NK-92 (cell line): ENCODE results near the gene TBX3.

Experiments
- DNase-seq: peaks from one replicate; lab custom pipeline; 2025; ENCODE audit not compliant: unreplicated experiment; lab: John Stamatoyannopoulos, UW

The TBX3 gene

DNA sequence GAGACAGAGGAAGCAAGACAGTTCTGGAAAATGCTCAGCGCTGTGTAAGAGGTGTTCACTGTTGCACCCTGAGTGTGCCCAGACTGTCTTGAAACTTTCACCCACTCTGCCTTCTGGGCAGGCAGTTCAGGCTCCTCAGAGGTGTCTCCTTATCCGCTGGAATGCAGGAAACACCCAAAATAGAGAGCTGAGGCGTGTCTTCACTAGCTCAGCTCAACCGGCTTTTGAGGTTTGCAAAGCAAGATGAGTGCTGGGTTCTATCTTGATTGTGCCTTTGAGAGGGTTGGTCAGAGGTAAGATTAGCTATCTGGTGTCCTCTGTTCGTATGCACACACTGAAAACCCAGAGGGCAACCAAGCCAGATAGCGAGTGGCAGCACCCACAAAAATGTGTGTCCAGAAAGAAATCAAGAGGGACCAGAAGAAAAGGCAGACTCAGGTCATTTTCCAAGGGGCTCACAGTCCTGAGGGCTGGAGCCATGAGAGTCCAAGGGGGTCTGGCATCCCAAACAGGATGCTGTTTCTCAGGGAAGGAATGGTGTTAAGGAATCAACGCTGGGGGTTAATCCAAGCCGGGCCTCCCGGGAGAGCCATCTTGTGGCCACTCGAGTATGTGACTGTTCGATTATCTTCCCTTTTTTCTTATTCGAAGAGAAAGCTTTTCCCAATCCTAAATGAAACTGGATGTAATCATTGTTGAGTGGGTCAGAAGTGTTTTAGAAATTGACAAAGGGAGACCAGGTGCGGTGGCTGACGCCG lies 47.1 kb downstream of the TBX3 start:
- no peak for DNase-seq

- no peak for DNase-seq
Observed at GRCh38 chr12:114631242-114631641, 52.7 kb downstream of the TBX3 start.

DNA sequence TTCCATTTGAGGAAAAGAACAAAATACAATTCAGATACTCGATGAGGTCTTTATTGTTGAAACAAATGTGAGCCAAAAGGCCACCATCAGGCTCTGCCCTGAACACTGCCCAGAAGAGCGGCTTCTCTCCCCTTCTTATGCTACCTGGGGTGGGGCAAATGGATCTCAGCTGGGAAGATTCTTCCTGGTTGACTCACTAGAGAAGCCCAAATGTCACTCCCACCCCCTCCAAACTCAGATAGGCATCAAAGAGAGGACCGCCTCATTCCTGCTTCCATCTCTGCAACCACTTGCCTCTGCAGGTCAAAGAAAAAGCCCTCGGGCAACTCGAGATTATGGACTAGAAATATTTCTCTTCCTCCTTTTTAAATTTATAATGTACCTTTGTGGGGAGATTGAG lies 55.8 kb downstream of the TBX3 start:
- no peak for DNase-seq

DNA sequence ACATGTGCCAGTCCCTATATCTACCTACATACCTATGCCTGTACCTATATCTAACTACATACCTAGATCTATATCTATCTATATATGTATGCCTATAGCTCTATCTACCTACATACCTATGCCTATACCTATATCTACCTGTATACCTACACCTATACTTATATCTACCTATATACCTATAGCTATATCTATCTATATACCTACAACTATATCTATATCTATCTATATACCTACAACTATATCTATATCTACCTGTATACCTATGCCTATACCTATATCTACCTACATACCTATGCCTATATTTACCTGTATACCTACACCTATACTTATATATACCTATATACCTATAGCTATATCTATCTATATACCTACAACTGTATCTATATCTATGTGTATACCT lies 56.6 kb downstream of the TBX3 start:
- DNase-seq: no peak

DNA sequence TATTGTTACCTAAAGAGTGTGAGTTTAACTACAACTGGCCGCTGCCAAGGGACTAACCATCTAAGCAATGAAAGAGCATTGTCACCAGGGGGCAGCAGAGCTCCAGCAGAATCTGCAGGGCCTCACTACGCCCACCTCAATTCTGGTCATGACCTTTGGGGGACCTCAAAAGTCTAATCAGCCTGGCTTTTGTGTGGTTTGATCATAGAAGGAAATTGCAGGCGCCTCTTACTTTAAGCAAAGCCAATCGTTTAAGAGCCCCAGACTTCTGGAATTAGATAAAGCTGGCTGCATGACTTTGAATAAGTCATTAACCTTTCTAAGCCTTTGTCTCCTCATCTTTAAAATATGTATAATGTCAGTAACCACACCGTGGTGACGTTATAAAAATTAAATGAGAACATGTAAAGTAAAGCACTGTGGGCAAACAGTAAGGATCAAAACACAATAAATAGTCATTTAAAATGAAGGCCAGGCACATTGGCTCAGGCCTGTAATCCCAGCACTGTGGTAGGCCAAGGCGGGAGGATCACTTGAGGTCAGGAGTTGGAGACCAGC lies 58.6 kb downstream of the TBX3 start:
- no peak for DNase-seq

- no peak for DNase-seq
Observed at GRCh38 chr12:114623737-114624136, 60.2 kb downstream of the TBX3 start.
